ENCODE measurements around the gene CST3.
"Not testable (repeated sequence)": the region's sequence is repeated elsewhere in the genome, so short reads cannot be mapped to it uniquely, and the experiment has no call there.

The CST3 gene

GRCh38 chr20:23637282-23638221 is at the start of gene CST3:
CST3 (minus strand) TSS chr20:23637955; CDS start chr20:23637862, 93 bp downstream.
- H2AFZ ChIP-seq (ENCODE audit: low read length, unreplicated experiment), result peak within 1 kb of the TSS; percentile 61

GRCh38 chr20:23686046-23686750 is 48.4 kb upstream of the CST3 start:
- no peaks in the 10 kb centered on the region for H3K79me2 ChIP-seq (ENCODE audit: control insufficient read depth, insufficient read depth, low read length, unreplicated experiment)
- H3K27me3 ChIP-seq (ENCODE audit: insufficient read depth, low read length), result no peaks in the 10 kb centered on the region
- peaks cover 20% of the 10 kb centered on the region for H3K4me1 ChIP-seq (ENCODE audit: control insufficient read depth, insufficient read depth, low read length, unreplicated experiment)
- no peak overlapping the region for H3K4me3 ChIP-seq (ENCODE audit: low read depth, low read length)
- H3K27ac ChIP-seq (ENCODE audit: low read depth, low read length), result no peak overlapping the region
- H3K36me3 ChIP-seq (ENCODE audit: insufficient read depth, low read length), result no peaks in the 10 kb centered on the region
- H2AFZ ChIP-seq (ENCODE audit: low read length, unreplicated experiment), result no peak overlapping the region

More at GRCh38 chr20:23637282-23638221, at the start of gene CST3:
- H3K27me3 ChIP-seq (ENCODE audit: insufficient read depth, low read length), result no peaks in the 10 kb centered on the region
- H3K36me3 ChIP-seq (ENCODE audit: insufficient read depth, low read length), result peaks cover 3% of the 10 kb centered on the region; the same call in 1 of the 2 replicates
- peak within 1 kb of the TSS; percentile 80 for H3K4me3 ChIP-seq (ENCODE audit: low read depth, low read length)
- peaks cover 33% of the 10 kb centered on the region for H3K79me2 ChIP-seq (ENCODE audit: control insufficient read depth, insufficient read depth, low read length, unreplicated experiment)
- peak within 1 kb of the TSS; percentile 74 for H3K27ac ChIP-seq (ENCODE audit: low read depth, low read length)
- peaks cover 31% of the 10 kb centered on the region for H3K4me1 ChIP-seq (ENCODE audit: control insufficient read depth, insufficient read depth, low read length, unreplicated experiment)

- not testable (repeated sequence) for H2AFZ ChIP-seq (ENCODE audit: low read length, unreplicated experiment); H3K79me2 ChIP-seq (ENCODE audit: control insufficient read depth, insufficient read depth, low read length, unreplicated experiment); H3K36me3 ChIP-seq (ENCODE audit: insufficient read depth, low read length); H3K4me3 ChIP-seq (ENCODE audit: low read depth, low read length); H3K27me3 ChIP-seq (ENCODE audit: insufficient read depth, low read length); H3K27ac ChIP-seq (ENCODE audit: low read depth, low read length)
- peaks cover 20% of the 10 kb centered on the region for H3K4me1 ChIP-seq (ENCODE audit: control insufficient read depth, insufficient read depth, low read length, unreplicated experiment)
These were observed 47.8 kb upstream of the CST3 start for GRCh38 chr20:23685529-23685896.

GRCh38 chr20:23684261-23684660 is 46.5 kb upstream of the CST3 start:
- Histone ChIP-seq H3K4me3 (ENCODE audit: low read depth, low read length) (no peak overlapping the region), H3K79me2 (ENCODE audit: control insufficient read depth, insufficient read depth, low read length, unreplicated experiment) (no peaks in the 10 kb centered on the region), H3K27ac (ENCODE audit: low read depth, low read length) (no peak overlapping the region), H3K4me1 (ENCODE audit: control insufficient read depth, insufficient read depth, low read length, unreplicated experiment) (peaks cover 20% of the 10 kb centered on the region), H3K36me3 (ENCODE audit: insufficient read depth, low read length) (no peaks in the 10 kb centered on the region), H3K27me3 (ENCODE audit: insufficient read depth, low read length) (no peaks in the 10 kb centered on the region), H2AFZ (ENCODE audit: low read length, unreplicated experiment) (no peak overlapping the region)

GRCh38 chr20:23683807-23684206 is 46.1 kb upstream of the CST3 start:
- no peaks in the 10 kb centered on the region for H3K36me3 ChIP-seq (ENCODE audit: insufficient read depth, low read length)
- no peaks in the 10 kb centered on the region for H3K27me3 ChIP-seq (ENCODE audit: insufficient read depth, low read length)
- peaks cover 20% of the 10 kb centered on the region for H3K4me1 ChIP-seq (ENCODE audit: control insufficient read depth, insufficient read depth, low read length, unreplicated experiment)
- no peak overlapping the region for H2AFZ ChIP-seq (ENCODE audit: low read length, unreplicated experiment)
- H3K79me2 ChIP-seq (ENCODE audit: control insufficient read depth, insufficient read depth, low read length, unreplicated experiment), result no peaks in the 10 kb centered on the region
- no peak overlapping the region for H3K27ac ChIP-seq (ENCODE audit: low read depth, low read length)
- H3K4me3 ChIP-seq (ENCODE audit: low read depth, low read length), result no peak overlapping the region

- H3K27ac ChIP-seq (ENCODE audit: low read depth, low read length), result no peak overlapping the region
- H3K79me2 ChIP-seq (ENCODE audit: control insufficient read depth, insufficient read depth, low read length, unreplicated experiment), result no peaks in the 10 kb centered on the region
- H2AFZ ChIP-seq (ENCODE audit: low read length, unreplicated experiment), result no peak overlapping the region
- H3K4me3 ChIP-seq (ENCODE audit: low read depth, low read length), result no peak overlapping the region
- H3K36me3 ChIP-seq (ENCODE audit: insufficient read depth, low read length), result no peaks in the 10 kb centered on the region
- peaks cover 20% of the 10 kb centered on the region for H3K4me1 ChIP-seq (ENCODE audit: control insufficient read depth, insufficient read depth, low read length, unreplicated experiment)
- H3K27me3 ChIP-seq (ENCODE audit: insufficient read depth, low read length), result no peaks in the 10 kb centered on the region
These were observed 45.5 kb upstream of the CST3 start for GRCh38 chr20:23683281-23683680.

- Histone ChIP-seq H3K27me3 (ENCODE audit: insufficient read depth, low read length) (no peaks in the 10 kb centered on the region; the same call in 1 of the 2 replicates), H3K4me1 (ENCODE audit: control insufficient read depth, insufficient read depth, low read length, unreplicated experiment) (peaks cover 20% of the 10 kb centered on the region), H3K4me3 (ENCODE audit: low read depth, low read length) (no peak overlapping the region), H3K27ac (ENCODE audit: low read depth, low read length) (no peak overlapping the region), H3K79me2 (ENCODE audit: control insufficient read depth, insufficient read depth, low read length, unreplicated experiment) (no peaks in the 10 kb centered on the region), H3K36me3 (ENCODE audit: insufficient read depth, low read length) (no peaks in the 10 kb centered on the region), H2AFZ (ENCODE audit: low read length, unreplicated experiment) (no peak overlapping the region)
These were observed 42.4 kb upstream of the CST3 start for GRCh38 chr20:23680146-23680545.

- H2AFZ ChIP-seq (ENCODE audit: low read length, unreplicated experiment), result no peak overlapping the region
- H3K27ac ChIP-seq (ENCODE audit: low read depth, low read length), result no peak overlapping the region
- H3K27me3 ChIP-seq (ENCODE audit: insufficient read depth, low read length), result no peaks in the 10 kb centered on the region; the same call in 1 of the 2 replicates
- peaks cover 20% of the 10 kb centered on the region for H3K4me1 ChIP-seq (ENCODE audit: control insufficient read depth, insufficient read depth, low read length, unreplicated experiment)
- no peaks in the 10 kb centered on the region for H3K79me2 ChIP-seq (ENCODE audit: control insufficient read depth, insufficient read depth, low read length, unreplicated experiment)
- no peak overlapping the region for H3K4me3 ChIP-seq (ENCODE audit: low read depth, low read length)
- H3K36me3 ChIP-seq (ENCODE audit: insufficient read depth, low read length), result no peaks in the 10 kb centered on the region
These were observed 41.7 kb upstream of the CST3 start for GRCh38 chr20:23679133-23680092.

GRCh38 chr20:23673209-23673608 is 35.5 kb upstream of the CST3 start:
- Histone ChIP-seq H3K4me1 (ENCODE audit: control insufficient read depth, insufficient read depth, low read length, unreplicated experiment) (no peaks in the 10 kb centered on the region), H3K27ac (ENCODE audit: low read depth, low read length) (no peak overlapping the region), H3K27me3 (ENCODE audit: insufficient read depth, low read length) (no peaks in the 10 kb centered on the region; the same call in 1 of the 2 replicates), H2AFZ (ENCODE audit: low read length, unreplicated experiment) (no peak overlapping the region), H3K79me2 (ENCODE audit: control insufficient read depth, insufficient read depth, low read length, unreplicated experiment) (no peaks in the 10 kb centered on the region), H3K36me3 (ENCODE audit: insufficient read depth, low read length) (no peaks in the 10 kb centered on the region), H3K4me3 (ENCODE audit: low read depth, low read length) (no peak overlapping the region)

- Histone ChIP-seq H3K27me3 (ENCODE audit: insufficient read depth, low read length) (no peaks in the 10 kb centered on the region; the same call in 1 of the 2 replicates), H3K4me1 (ENCODE audit: control insufficient read depth, insufficient read depth, low read length, unreplicated experiment) (peaks cover under 1% of the 10 kb centered on the region), H3K36me3 (ENCODE audit: insufficient read depth, low read length) (no peaks in the 10 kb centered on the region), H2AFZ (ENCODE audit: low read length, unreplicated experiment) (no peak overlapping the region), H3K4me3 (ENCODE audit: low read depth, low read length) (no peak overlapping the region), H3K27ac (ENCODE audit: low read depth, low read length) (no peak overlapping the region), H3K79me2 (ENCODE audit: control insufficient read depth, insufficient read depth, low read length, unreplicated experiment) (no peaks in the 10 kb centered on the region)
These were observed 34.4 kb upstream of the CST3 start for GRCh38 chr20:23672158-23672557.
